ENCODE results near the gene RPS24. TPM values are rescaled to one million over a fixed set of nuclear protein-coding genes. Genes with fewer than 3 reads are reported as not detected.

The RPS24 gene
- total and polyA plus RNA-seq, 10 of the 15 experiments (the other 5 are each of a cell fraction or from before 2014, with no cell fraction given): 1,343 to 7,285 (median 2,230) TPM

DNA sequence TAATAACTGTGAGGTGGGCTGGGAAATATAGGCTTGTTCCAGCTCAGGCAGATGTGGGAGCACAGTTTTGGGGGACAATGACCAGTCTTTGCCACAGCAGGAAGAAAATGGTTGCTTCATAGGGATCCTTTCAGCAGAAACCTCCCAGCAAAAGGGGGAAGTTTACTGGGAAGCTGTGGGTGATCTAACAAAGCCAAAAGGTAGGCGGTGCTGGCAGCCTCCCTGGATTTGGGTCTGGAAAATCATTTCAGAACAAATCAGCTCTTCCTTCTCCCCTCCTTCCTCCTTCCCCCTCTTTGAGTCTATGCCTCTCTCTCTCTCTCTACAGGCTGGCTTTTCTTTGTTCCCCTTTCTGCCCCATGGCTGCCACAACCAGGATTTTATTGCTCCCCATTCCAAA lies 16.2 kb downstream of the RPS24 start:
- CTCF ChIA-PET: interaction anchor here (1.1 to 2.7 kb wide), 4 partner anchors 35 to 1145 kb away, joined by 3 to 15 read pairs (median 5); no protein-coding TSS in a partner anchor
- Histone ChIP-seq H3K4me3 (no peak overlapping the region), H3K4me2 (ENCODE audit: control insufficient read depth, insufficient read depth) (no peak overlapping the region), H3K9me3 (replicated peaks; ENCODE audit: control insufficient read depth, insufficient read depth, low read length) (no peaks in the 10 kb centered on the region), H3K27ac (ENCODE audit: control insufficient read depth, insufficient read depth) (no peak overlapping the region), H2AFZ (ENCODE audit: control insufficient read depth, low read depth, low read length) (no peak overlapping the region), H3K36me3 (ENCODE audit: control insufficient read depth in 2 of 2, insufficient read depth in 2 of 2, low read length in 1 of 2) (no peaks in the 10 kb centered on the region), H3K9ac (ENCODE audit: control insufficient read depth, insufficient read depth, low read length) (no peak overlapping the region), H3K4me1 (ENCODE audit: control insufficient read depth, insufficient read depth, low read length) (peaks cover 7% of the 10 kb centered on the region), H3K27me3 (replicated peaks in 1 of 2; ENCODE audit: control insufficient read depth in 2 of 2, insufficient read depth in 2 of 2, low read length in 1 of 2) (no peaks in the 10 kb centered on the region), H4K20me1 (ENCODE audit: control insufficient read depth, insufficient read depth) (no peaks in the 10 kb centered on the region), H3K79me2 (ENCODE audit: control insufficient read depth, insufficient read depth, low read length) (no peaks in the 10 kb centered on the region)
- intact Hi-C loops (cut with micrococcal nuclease; ENCODE audit: unreplicated experiment) (loop anchor here (5.0 kb wide), 2 partner anchors 252 to 607 kb away; no protein-coding TSS in a partner anchor), in situ Hi-C loops (cut with MboI) (loop anchor here (5.0 kb wide), 1 partner anchor 1142 kb away; no protein-coding TSS in a partner anchor)
- FAIRE-seq (no peak), DNase-seq (ENCODE audit: low read depth, low spot score) (no peak), ATAC-seq (no peak)
- no TSS peak for BruUV-seq (replicated peaks)
- WGBS (ENCODE audit: insufficient coverage, insufficient replicate concordance, low lambda C conversion rate, missing lambda C conversion rate): 100% methylated on average over 1 of the region's 1 CpG
- RAD21 ChIA-PET (ENCODE audit: unreplicated experiment): interaction anchor here (1.1 to 1.5 kb wide), 2 partner anchors 608 to 1145 kb away, joined by 3 to 5 read pairs; no protein-coding TSS in a partner anchor
- POLR2A ChIA-PET: no interaction called here
- SMC1A ChIA-PET (ENCODE audit: uncharacterized antibody, unreplicated experiment): interaction anchor here (1.3 to 5.6 kb wide), 2 partner anchors 14 to 1145 kb away, joined by 3 to 21 read pairs; no protein-coding TSS in a partner anchor
- TF ChIP-seq JUND (IDR thresholded peaks at IDR 0.05; ENCODE audit: low read depth, low read length) (no peak), MEF2A (IDR thresholded peaks at IDR 0.05; ENCODE audit: insufficient read depth, low read depth, low read length) (no peak), CEBPB (IDR thresholded peaks at IDR 0.05; ENCODE audit: borderline replicate concordance in 1 of 2, low read depth in 2 of 2, low read length in 2 of 2) (no peak), DPF2 (IDR thresholded peaks at IDR 0.05) (no peak), NRF1 (conservative IDR thresholded peaks at IDR 0.05; ENCODE audit: low read depth, low read length) (no peak), SMARCA5 (IDR thresholded peaks at IDR 0.05) (no peak), TCF7 (IDR thresholded peaks at IDR 0.05; ENCODE audit: borderline replicate concordance) (no peak)
- TF ChIP-seq, protein P1, sequence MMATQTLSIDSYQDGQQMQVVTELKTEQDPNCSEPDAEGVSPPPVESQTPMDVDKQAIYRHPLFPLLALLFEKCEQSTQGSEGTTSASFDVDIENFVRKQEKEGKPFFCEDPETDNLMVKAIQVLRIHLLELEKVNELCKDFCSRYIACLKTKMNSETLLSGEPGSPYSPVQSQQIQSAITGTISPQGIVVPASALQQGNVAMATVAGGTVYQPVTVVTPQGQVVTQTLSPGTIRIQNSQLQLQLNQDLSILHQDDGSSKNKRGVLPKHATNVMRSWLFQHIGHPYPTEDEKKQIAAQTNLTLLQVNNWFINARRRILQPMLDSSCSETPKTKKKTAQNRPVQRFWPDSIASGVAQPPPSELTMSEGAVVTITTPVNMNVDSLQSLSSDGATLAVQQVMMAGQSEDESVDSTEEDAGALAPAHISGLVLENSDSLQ (IDR thresholded peaks at IDR 0.05): no peak

Measured in GM12878 (cell line).